Epidermal melanocyte (primary cell): ENCODE measurements around the gene RPL7L1.
A peak's percentile ranks its signal among the peaks of the same experiment; 100 is the strongest.
"Not testable (repeated sequence)": the region's sequence is repeated elsewhere in the genome, so short reads cannot be mapped to it uniquely, and the experiment has no call there.

Experiments
- DNase-seq: peaks from one replicate; pipeline ENCODE4 v3.0.0; 2011; ENCODE audit warnings: low spot score; ENCODE audit not compliant: insufficient read length

The RPL7L1 gene

DNA sequence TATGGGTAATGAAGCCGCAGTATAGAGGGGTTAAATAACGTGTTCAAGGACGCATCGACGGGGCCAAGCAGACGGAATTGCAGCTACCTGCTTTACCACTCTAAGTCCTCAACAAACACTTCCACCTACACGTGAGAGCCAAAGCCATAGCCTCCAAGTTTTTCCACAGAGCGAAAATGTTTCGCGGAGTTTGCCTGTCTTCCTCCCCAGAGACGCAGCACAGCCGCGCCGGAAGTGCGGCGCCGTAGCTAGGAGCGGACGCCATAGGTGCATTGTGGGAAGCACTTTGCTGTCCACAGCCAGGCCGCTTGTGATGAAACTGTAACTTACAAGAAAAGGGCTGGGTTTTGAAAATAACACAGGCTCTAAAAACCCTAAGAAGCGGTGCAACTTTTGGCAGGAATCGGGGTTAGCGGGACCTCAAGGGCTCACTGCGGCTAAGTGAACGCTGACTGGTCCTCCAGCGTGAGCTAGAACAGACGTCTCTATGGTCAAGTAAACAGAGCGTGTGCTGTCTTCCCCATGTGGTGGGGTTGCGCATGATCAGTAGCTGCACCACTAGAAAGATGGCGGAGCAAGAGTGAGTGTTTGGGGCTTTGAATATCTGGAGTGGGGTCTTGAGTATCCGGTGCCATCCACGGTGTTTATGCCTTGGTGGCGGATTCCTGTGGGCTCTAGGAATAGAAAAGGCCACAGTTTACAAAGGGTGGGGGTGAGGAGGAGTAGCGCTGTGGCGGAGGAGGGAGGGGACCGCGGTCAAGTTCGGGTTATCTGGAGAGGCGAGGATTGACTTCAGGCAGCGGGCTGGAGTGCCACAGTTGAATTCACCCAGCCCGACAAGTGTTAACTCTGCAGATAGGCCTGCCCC, at the start of gene RPL7L1:
TSS of gene RPL7L1 (plus strand) at position 245 of the 868 bp plus-strand sequence. CDS start at position 540, 295 bp downstream.
- peak; percentile 50 for DNase-seq

DNA sequence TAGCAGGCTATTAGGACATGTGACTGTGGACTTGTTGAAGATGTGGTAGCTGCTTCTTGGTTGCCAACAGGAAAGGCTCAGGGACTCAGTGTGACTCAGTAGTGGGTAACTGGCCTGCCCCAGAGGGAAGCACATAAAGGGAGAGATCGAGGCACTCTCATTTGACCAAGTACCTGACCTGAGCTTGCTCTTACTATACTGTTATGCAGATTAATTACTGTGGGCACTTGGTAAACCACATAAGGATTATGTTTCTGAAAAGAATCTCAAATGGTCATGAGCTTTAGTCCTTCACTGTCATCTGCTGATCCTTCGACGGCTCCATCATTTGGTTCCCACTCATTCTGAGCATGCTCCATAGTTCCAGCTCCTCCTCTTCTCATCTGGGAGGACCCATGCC, 48.2 kb upstream of the RPL7L1 start:
- no peak for DNase-seq

DNA sequence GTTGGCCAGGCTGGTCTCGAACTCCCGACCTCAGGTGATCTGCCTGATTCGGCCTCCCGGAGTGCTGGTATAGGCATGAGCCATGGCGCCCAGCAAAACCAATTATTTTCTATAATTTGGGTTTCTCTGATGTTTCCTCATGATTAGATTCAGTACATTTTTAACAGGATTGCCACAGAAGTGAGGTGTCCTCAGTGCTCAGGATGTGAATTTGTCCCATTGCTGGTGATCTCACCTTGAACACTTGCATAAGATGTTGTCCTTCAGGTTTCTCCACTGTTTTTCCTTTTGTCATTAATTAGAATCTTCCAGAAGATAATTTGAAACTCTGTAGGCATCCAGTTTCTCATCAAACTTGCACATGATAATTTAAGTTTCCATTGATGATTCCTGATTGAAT, 45.4 kb upstream of the RPL7L1 start:
- DNase-seq, result no peak

DNA sequence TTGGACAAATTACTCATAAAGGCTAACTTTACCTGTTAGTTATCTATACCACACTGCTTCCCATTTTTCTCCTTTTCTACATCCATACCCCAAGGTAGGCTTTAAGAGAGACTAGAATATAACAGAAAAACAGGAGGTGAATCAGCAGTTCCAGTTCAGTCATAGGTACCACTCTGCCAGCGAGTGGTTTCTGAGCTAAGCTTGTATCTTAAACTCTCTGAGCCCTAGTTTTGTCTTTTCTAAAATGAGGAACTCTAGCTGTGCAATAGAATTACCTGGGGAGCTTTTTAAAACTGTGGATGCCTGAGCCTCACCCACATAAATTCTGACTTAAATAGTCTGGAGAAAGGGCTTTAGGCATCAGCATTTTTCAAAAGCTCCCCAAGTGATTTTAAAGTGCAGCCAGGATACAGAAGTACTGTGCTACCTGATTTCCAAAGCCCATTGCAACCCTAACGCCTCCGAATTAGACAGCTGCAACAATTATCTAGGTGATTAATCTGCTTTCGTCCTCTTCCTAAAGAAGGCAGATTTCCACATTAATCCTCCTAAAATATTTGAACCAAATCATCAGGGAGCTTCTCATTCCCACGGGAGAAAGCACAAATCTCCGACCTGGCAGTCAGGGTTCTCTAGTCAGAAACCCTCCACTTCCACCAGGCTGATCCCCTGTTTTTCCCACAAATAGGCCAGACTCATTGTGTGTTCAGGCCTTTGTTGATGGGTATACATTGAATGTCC, 37.4 kb upstream of the RPL7L1 start:
- DNase-seq, result no peak

DNA sequence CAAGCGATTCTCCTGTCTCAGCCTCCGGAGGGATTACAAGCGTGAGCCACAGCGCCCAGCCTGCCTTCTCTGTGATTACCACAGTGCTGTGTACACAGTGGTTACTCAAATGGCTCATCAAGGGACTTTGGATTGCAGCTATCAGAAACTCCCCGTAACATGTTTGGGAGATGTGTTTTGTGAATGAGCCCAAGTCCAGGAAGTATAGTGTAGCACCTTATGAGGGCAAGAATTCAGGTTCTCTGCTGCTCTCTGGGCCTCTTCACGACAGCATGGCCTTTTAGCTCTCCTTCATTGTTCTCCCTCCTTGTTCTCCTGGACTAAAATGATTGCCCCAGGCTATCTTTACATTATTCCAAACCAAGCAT, 34.1 kb upstream of the RPL7L1 start:
- no peak for DNase-seq

DNA sequence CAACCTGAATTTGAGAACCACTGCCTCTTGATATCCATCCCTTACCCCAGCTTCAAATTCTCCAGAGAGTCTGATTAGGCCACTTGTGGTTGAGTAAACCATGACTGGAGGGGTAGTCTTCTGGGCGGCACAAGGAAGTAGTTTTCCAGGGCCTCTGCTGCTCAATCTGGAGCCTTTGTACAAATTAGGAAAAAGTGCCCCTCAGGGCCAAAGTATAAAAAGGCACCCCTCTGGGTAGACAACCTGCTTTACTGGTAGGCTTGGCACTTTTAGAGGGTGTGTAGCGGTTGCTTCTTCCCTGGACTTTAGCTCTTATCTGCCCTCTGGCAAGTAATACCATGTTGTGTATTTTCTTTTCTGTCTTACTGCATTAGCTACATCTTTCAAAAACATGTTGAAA, 32.9 kb upstream of the RPL7L1 start:
- DNase-seq, result no peak

DNA sequence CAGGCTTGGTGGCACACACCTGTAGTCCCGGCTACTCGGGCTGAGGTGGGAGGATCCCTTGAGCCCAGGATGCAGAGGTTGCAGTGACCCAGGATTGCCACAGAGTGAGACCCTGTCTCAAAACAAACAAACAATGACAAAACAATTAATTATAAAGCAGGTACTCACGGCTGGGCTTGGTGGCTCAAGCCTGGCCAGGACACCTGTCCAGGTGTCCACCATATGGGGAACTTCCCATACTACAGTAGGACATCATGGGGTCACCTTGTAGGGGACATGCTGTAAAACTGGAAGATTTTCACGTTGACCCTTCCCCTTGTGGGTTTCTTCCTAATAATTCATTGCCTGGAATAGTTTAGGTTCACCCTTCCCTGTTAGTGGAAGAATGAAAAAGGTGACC, 30.7 kb upstream of the RPL7L1 start:
- DNase-seq, result no peak

DNA sequence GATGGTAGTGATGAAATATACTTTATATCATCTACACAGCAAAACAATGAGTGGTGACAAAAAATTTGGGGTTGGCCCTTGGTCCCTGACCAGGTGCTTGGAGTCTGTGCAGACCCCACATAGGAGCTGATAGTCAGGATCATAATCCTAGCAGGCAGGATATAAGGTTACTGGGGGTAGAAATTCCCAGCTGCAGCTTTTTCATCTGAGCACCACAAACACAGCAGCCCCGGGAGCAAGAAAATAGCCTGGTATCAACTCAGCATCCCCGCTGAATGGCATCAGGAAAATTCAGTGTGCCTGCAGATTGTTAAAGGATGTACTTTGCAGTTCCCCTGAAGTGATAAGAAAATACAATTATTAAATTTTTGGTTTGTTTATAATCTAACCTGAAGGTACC, 27.8 kb upstream of the RPL7L1 start:
- no peak for DNase-seq

DNA sequence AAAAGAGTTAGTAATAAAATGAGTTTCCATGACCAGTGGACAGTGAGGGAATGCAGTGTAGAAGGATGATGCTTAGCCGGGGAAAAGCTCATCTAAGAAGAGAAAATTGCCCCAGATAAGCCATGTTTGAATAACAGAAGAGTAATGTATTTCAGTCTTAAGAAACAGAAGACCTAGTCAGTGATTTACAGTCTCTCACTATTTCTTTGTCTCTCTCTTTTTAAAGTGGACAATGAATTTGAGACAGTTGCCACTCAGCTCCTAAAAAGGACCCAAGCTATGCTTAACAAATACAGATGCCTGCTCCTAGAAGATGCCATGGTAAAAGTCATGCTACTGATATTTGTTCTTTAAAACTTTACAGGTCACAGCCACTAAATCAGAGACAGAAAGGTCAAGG, 19.4 kb upstream of the RPL7L1 start:
- DNase-seq, result no peak

DNA sequence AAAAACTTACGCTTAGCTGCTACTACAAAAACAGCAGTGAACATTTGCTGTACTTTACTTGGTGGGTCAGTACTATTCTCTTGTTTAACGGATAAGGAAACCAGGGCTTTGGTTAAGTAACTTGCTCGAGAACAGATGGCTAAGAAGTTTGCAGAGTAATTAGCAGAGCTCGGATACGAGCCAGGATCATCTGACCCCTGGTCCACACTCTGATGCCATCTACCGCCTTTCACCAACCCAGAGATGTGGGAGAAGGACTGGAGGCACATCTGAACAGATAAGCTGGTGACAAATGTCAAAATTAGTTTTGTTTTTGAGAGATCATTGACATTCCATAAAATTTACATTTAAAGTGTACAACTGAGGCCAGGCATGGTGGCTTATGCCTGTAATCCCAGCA, 18.9 kb upstream of the RPL7L1 start:
- DNase-seq, result no peak

DNA sequence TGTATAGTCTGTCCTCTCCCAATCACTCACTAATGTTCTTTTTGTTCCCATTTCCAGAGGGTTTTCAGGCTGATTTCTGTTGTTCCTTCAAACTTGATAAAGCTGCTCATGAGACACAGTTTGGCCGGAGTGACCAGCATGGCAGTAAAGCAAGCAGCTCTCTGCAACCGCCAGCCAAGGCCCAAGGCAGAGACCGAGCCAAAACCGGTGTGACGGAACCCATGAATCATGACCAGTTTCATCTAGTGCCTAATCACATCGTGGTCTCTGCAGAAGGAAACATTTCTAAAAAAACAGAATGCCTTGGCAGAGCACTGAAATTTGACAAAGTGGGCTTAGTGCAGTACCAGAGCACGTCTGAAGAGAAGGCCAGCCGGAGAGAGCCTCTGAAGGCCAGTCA, 14.8 kb upstream of the RPL7L1 start:
- DNase-seq, result no peak

DNA sequence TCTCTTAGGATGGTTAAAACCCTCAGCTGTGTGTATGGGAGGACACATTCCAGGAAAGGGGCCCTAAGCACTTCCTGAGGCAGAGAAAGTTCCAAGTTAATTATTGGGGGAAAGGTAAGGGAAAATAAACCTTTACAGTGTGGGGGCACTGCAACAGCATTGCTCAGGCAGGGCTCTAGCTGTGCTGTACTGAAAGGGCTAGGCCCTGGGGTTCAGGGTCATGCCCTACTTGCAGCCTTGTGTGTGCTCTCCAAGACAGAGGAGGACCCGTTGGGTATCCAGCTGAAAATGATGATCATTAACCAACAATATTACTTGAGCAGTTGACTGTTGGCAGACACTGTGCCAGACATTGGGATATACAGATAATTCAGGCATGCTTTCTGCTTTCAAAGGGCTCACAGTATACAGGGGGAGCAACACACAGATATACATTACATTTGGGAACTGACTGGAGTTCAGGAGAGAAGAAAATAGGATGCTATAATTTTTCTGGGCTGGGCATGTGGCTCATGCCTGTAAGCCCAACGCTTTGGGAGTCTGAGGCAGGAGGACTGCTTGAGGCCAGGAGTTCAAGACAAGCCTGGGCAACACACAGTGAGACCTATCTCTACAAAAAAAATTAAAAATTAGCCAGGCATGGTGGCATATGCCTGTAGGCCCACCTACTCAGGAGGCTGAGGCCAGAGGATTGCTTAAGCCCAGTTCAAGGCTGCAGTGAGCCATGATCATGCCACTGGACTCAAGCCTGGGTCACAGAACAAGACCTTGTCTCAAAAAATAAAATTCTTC, 9.1 kb upstream of the RPL7L1 start:
- no peak for DNase-seq

DNA sequence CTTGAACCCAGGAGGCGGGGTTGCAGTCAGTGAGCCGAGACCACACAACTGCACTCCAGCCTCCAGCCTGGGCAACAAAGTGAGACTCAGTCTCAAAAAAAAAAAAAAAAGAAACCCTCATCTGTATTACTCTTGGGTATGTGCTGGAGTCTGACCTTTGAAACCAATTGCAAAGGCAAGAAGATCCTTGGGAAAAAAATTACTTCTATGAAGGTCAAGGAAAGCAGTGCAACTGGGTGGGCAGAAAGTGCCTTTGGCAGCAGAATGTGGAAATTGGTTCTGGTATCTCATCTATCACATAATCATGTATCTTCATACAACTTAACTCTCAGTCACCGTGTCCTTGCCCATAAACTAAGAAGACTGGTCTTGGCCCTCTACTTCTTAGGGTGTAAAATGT, 7.7 kb upstream of the RPL7L1 start:
- DNase-seq, result no peak

DNA sequence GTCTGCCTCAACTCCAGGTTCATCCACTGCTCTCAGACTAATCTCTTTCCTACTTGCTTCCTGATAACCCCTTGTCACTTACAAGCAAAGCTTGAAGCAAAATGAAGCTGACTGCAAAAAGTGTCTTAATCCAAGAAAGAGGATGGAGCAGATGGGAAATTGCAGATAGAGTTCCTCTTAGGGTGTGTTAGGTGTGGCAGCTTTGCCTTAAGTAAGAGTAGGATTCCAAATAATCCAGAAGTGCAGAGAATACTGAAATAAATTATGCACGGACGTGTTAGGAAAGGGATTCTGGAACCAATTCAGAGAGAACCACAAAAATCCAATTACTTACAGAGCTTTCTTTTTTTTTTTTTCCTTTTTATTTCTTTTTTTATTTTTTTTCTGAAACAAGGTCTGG, 6.1 kb upstream of the RPL7L1 start:
- DNase-seq, result no peak

DNA sequence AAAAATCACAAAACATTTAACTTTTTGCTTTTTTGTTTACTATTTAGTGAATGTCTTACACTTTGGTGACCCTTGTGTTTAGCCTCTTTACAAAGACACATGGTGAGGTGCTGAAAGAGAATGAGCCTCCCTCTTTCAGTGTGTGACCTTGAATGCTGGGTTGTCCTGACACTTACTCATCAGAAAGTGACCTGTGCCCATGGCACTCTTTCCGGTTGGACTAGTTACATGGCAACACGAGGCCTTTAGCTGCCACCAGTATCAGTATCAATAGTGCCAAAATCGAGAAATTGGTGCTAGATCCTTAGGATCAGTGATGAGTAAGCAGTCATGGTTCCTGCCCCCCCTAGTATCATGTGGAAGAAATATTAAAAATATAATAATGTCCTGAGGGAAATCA, 1.7 kb upstream of the RPL7L1 start:
- DNase-seq, result no peak

DNA sequence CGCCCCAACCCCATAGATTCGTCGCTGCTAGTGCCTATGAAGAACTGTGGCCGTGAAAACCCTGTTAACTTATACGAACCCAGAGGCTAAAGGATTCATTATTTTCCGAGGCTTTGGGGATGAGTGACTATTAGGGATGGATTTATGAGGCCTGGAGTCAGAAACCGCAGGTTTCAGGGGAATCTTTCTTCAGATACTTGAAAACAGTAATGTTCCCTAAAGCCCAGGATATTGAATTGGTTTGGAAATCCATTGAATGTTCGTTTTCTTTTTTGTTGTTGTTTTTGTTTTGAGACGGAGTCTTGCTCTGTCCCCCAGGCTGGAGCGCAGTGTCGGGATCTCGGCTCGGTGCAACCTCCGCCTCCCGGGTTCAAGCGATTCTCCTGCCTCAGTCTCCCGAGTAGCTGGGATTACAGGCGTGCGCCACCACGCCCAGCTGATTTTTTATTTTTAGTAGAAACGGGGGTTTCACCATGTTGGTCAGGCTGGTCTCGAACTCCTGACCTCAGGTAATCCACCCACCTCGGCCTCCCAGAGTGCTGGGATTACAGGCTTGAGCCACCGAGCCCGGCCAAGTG, 913 bp downstream of the RPL7L1 start:
- not testable (repeated sequence) for DNase-seq

DNA sequence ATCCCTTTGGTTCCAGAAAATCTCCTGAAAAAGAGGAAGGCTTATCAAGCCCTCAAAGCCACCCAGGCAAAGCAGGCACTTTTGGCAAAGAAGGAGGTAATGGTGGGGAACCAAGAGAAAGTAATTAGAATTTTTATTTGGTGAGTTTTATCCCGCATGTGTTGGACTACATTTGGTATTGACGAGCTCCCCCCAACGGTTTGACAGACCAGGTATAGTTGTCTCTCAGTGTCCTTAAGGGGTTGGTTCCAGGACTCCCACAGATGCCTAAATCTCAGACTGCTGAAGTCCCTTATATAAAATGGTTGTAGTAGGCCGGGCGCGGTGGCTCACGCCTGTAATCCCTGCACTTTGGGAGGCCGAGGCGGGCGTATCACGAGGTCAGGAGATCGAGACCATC, 1.5 kb downstream of the RPL7L1 start:
- DNase-seq, result not testable (repeated sequence)

DNA sequence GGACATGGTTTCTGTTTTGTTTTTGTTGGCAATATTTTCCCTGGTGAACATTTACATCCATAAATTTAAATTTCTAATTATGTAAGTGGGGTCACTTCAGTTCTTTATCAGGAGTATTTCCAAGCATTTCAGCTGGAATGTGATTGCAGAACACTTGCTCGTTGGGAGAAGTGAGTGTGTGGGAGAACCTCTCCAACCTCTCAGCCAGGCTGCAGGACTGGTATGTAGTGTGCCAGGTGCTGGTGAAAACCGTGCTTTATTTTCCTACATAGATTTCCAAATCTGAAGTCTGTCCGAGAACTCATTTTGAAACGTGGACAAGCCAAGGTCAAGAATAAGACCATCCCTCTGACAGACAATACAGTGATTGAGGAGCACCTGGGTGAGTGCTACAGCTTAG, 6.3 kb downstream of the RPL7L1 start:
- DNase-seq, result no peak

DNA sequence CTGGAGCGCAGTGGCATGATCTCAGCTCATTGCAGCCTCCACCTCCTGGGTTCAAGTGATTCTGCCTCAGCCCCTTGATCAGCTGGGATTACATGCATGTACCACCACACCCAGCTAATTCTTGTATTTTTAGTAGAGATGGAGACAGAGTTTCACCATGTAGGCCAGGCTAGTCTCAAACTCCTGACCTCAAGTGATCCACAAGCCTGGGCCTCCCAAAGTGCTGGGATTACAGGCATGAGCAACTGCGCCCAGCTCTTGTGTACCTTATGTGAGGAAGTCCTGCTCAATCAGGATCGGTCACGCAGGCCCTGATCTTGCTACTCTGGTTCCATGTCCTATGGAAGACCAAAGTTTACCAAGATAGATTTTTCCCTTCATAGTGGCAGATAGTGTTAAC, 8.8 kb downstream of the RPL7L1 start:
- DNase-seq, result not testable (repeated sequence)

DNA sequence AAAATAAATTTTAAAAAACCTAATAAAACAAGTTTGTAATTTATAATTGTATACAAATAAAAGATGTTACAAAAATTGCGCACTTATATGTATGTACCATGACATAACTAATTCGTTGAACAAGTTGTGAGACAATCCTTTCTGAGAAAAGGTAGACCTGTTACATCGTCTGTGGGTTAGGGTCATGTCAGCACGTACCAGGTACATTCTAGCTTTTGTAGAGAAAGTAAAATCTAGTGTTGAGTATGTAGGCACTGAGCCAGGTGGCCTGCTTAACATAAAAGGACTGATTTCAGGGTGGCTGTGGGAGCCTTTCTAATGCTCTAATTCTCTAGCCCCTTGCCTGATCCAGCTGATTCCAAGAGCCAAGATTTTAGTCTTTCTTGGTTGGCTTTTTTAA, 10.4 kb downstream of the RPL7L1 start:
- no peak for DNase-seq

DNA sequence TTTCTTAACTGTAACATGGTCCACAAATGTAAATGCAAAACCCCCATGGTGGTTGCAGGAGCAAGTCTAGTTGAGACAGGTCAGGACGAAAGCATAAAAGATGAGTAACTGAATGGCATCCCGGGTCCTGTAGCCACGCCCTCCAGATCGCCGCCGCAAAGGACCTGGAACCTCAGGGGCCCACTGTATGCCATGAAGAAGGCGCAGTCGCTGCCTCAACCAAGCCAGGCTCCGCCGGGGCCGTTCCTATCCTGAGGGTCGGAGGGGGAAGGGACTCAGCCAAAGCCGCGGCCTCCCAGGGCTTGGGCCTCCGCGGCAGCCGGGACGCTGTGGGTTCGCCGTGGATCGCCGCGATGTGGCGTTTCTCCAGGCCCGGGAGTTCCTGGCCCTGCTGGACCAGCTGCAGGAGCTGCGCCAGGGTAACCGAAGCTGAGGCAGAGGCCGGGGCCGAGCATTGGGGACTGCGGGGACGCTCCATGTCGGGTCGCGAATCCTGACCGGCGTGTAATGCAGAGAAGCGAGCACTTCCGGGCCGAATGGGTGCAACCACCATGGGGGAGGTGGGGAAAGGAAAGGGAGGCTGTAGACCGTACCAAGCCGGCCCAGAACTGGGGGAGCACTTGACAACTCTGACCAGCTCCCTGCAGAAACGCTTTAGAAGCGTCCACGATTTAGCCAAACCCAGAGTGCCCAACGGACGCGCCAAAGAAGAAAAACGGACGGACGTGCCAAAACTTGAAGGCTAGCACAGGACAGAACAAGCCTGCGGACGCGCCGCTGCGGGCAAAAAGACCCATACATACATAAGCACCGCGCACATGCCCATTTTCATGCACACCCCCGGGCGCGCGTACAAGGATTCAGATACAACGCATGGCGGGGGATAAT, 11.1 kb downstream of the RPL7L1 start:
- peak; percentile 87 for DNase-seq
